ENCODE data around the gene SC5D.

Gene SC5D

DNA sequence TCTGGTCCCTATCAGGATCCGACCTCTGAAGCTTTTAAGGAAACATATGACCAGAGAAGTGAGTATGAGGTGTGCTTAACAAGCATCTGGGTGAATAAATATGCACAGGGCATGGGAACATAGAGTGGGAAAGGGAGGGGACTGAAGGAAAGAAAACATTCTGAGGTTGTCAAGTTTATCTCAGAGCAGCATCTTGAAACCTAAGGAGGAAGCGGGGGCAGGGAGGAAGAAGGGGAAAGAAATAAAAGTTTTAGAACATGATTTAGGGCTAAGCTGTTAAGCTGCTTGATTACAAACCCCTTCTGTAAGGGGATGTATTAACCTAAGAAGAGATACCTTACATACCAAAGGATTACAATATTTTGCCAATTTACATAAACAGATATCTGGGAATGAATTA is 24.0 kb upstream of the SC5D start:
- in situ Hi-C loops (cut with MboI; ENCODE audit: low sequenced_read_pairs), result loop anchor here (25.0 kb wide), 1 partner anchor 106 kb away; no protein-coding TSS in a partner anchor
- Histone ChIP-seq H3K9me3 (no peaks in the 10 kb centered on the region), H3K27me3 (ENCODE audit: low read depth) (peaks cover 21% of the 10 kb centered on the region), H3K4me3 (no peak overlapping the region), H3K36me3 (replicated peaks) (no peaks in the 10 kb centered on the region), H3K4me1 (peaks cover 3% of the 10 kb centered on the region)
- no peak for DNase-seq (ENCODE audit: low spot score in 2 of 2)

DNA sequence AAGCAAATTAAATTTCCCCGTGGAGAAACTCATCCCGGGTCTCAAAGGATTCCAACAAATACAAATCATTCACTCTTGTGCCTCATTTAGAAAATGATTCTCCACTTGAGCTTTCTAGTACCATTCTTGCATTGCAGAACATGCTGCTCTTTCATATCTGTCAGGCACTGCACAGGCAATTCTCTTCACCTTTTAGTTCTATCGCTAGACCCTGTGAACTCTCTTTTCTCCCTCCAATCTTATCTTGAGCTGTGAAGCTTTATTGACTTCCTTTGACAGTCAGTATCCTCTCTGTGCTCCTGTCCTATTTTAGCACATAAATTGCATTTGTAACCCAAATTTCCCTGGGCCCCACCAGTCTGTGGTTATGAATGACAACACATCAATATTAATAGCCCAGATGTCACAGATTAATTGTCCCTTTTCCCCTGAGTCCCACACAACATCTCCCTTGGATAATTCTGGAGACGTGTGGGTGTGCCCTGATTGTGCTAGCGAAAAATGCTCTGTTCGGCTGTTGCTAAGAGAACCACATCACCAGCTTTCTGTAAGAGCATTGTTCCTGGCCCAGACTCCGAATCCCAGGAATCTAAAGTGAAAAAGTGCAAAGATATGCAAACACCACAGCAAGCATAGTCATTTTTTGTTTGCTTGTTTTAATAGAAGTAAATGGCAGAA is 22.4 kb upstream of the SC5D start:
- Histone ChIP-seq H3K4me1 (peaks cover 3% of the 10 kb centered on the region), H3K36me3 (replicated peaks) (no peaks in the 10 kb centered on the region), H3K9me3 (no peaks in the 10 kb centered on the region), H3K27me3 (ENCODE audit: low read depth) (peaks cover 21% of the 10 kb centered on the region), H3K4me3 (no peak overlapping the region)
- in situ Hi-C loops (cut with MboI; ENCODE audit: low sequenced_read_pairs), result loop anchor here (25.0 kb wide), 1 partner anchor 108 kb away; no protein-coding TSS in a partner anchor
- DNase-seq (ENCODE audit: low spot score in 2 of 2), result no peak

DNA sequence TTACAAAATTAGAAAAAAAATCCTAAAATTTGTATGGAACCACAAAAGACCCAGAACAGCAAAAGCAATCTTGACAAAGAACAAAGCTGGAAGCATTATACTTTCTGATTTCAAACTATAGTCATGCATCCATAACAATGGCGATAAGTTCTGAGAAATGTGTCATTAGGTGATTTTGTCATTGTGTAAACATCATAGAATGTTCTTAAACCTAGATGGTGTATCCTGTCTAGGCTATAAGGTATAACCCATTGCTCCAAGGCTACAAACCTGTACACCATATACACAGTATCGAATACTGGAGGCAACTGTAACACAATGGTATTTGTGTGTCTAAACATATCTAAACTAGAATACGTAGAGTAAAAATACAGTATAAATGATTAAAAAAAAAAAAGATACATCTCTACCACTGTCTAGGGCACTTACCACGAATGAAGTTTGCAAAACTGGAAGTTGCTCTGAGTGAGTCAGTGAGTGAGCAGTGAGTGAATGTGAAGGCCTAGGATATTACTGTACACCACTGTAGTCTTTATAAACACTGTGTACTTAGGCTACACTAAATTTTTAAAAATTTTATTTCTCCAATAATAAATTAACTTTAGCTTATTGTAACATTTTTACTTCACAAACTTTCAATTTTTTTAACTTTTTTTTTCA is 18.1 kb upstream of the SC5D start:
- H3K9me3 ChIP-seq, result no peaks in the 10 kb centered on the region
- no peaks in the 10 kb centered on the region for H3K36me3 ChIP-seq (replicated peaks)
- in situ Hi-C loops (cut with MboI; ENCODE audit: low sequenced_read_pairs), result loop anchor here (25.0 kb wide), 1 partner anchor 112 kb away; no protein-coding TSS in a partner anchor
- H3K4me1 ChIP-seq, result peaks cover 3% of the 10 kb centered on the region
- no peak overlapping the region for H3K4me3 ChIP-seq
- no peak for DNase-seq (ENCODE audit: low spot score in 2 of 2)
- H3K27me3 ChIP-seq (ENCODE audit: low read depth), result 0 out of 2 replicates have a peak, but pooled peaks cover 3% of the 10 kb centered on the region

DNA sequence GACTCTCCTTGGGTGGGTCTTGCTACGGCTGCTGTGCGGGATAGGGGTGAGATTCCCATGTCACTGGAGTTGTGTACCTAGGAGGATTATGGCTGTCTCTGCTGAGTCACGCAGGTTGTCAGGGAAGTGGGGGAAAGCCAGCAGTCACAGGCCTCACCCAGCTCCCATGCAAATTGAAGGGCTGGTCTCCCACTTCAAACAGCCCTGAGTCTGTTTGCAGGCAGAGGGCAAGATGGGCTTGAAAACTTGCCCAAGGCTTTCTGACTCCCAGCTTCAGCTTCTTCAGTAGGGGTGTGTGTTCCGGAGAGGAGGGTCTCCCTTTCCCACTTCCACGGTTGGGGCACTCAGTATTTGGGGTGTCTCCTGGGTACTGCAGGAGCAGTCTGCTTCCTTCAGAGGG is 10.9 kb upstream of the SC5D start:
- Histone ChIP-seq H3K4me3 (no peak overlapping the region), H3K27me3 (ENCODE audit: low read depth) (peaks cover 11% of the 10 kb centered on the region), H3K36me3 (replicated peaks) (no peaks in the 10 kb centered on the region), H3K9me3 (no peaks in the 10 kb centered on the region), H3K4me1 (no peaks in the 10 kb centered on the region)
- DNase-seq (ENCODE audit: low spot score in 2 of 2), result no peak
- in situ Hi-C loops (cut with MboI; ENCODE audit: low sequenced_read_pairs), result no loop called here

DNA sequence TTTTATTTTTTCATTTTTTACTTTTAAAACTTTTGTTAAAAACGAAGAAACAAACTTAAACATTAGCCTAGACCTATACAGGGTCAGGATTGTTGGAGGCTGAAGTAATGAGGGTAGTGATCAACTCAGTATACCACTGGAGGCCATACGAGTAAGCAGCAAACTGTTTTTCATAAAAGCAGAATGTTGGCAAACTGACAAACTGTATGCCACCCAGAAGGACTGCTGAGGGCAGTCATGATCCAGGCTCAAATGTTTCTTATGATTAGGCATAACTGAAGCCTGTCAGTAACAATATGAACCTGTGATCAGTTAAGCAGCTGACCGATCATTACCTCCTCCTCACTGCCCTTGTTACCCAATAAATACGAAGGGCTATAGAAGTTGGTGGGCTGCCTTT is 10.2 kb upstream of the SC5D start:
- in situ Hi-C loops (cut with MboI; ENCODE audit: low sequenced_read_pairs), result no loop called here
- no peak overlapping the region for H3K4me3 ChIP-seq
- no peaks in the 10 kb centered on the region for H3K4me1 ChIP-seq
- no peaks in the 10 kb centered on the region for H3K9me3 ChIP-seq
- no peak for DNase-seq (ENCODE audit: low spot score in 2 of 2)
- H3K36me3 ChIP-seq (replicated peaks), result no peaks in the 10 kb centered on the region
- peaks cover 11% of the 10 kb centered on the region for H3K27me3 ChIP-seq (ENCODE audit: low read depth)

DNA sequence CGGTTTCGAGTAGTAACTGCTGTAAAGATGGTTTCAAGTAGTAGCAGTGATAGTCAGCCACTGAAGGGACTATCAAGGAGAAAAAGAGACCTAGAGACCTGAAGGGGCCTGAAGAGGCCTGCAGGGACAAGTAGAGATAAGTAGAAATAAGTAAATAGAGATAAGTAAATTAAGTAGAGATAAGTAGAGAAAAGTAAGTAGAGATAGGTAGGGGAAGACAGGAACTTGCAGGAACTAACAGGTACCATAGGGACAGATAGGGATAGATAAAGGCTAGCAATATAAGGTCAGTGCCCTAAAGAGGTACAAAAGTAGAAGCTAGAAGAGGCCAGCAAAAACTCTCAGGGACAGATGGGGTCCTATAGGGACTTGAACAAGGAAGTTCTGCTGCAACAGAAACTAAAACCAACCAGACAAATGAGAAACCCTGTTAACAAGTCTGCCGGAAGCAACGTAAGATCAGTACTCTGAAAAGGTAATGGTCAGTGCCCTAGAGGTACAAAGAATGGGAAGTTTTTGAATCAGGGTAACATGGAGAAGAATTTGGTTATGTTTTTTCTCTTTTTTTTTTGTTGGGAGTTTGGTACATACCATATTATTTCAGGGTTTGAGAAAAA is 9.6 kb upstream of the SC5D start:
- Histone ChIP-seq H3K4me3 (no peak overlapping the region), H3K9me3 (no peaks in the 10 kb centered on the region), H3K27me3 (ENCODE audit: low read depth) (peaks cover 11% of the 10 kb centered on the region), H3K36me3 (replicated peaks) (no peaks in the 10 kb centered on the region), H3K4me1 (no peaks in the 10 kb centered on the region)
- DNase-seq (ENCODE audit: low spot score in 2 of 2), result no peak
- in situ Hi-C loops (cut with MboI; ENCODE audit: low sequenced_read_pairs), result no loop called here

DNA sequence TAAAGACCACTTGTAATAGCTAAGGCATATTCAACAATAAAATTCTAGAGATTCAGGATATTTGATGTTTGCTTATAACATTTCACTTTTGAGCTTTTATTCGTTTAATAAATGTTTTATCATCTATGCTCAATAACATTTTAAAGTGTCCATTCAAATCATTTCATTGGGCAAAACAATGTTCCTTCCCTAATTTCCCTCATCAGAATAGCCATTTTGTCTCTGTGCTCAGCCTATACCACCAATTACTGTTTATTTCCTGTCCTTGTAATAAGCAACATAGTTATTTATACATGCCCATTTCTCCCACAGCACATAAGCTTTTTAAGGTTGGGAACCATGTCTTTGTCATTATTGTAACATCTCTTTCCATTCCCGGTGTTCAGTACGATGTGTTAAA is 1.3 kb upstream of the SC5D start:
- Histone ChIP-seq H3K27me3 (ENCODE audit: low read depth) (no peaks in the 10 kb centered on the region), H3K4me3 (no peak overlapping the region), H3K9me3 (no peaks in the 10 kb centered on the region), H3K4me1 (peaks cover 3% of the 10 kb centered on the region; the same call in 1 of the 2 replicates), H3K36me3 (replicated peaks) (no peaks in the 10 kb centered on the region)
- in situ Hi-C loops (cut with MboI; ENCODE audit: low sequenced_read_pairs), result no loop called here
- no peak for DNase-seq (ENCODE audit: low spot score in 2 of 2)

DNA sequence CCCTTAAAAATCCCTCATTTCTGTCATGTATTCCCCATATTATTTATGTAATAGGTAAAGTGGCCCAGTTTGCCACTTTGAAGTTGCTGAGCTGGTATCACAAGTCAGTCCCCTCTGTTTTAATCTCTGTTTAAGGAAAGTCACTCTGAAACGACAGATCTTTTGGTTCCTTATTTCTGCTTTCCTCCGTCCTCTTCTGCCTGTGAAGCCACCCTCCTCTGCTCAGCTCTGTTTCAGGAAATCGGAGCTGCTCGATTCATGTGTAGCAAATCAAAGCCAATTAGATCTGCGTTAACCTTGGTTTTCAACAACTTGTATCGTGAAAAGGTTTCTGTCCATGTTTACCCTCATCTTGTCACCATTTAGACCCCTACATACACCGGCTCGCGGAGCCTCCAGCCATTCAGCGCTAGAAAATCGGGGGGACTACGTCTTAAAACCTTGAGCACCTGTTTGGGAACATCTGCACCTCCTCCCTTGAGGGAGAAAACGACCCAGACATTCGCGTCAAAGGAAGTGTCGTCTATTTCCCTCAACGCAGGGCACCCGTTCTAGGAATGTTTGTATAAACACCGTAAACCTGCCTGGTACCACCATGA is 576 bp upstream of the SC5D start:
- in situ Hi-C loops (cut with MboI; ENCODE audit: low sequenced_read_pairs), result no loop called here
- H3K4me3 ChIP-seq, result peak overlapping the region; percentile 76
- no peaks in the 10 kb centered on the region for H3K27me3 ChIP-seq (ENCODE audit: low read depth)
- no peaks in the 10 kb centered on the region for H3K9me3 ChIP-seq
- no peak for DNase-seq (ENCODE audit: low spot score in 2 of 2)
- H3K4me1 ChIP-seq, result peaks cover 3% of the 10 kb centered on the region; the same call in 1 of the 2 replicates
- no peaks in the 10 kb centered on the region for H3K36me3 ChIP-seq (replicated peaks)

DNA sequence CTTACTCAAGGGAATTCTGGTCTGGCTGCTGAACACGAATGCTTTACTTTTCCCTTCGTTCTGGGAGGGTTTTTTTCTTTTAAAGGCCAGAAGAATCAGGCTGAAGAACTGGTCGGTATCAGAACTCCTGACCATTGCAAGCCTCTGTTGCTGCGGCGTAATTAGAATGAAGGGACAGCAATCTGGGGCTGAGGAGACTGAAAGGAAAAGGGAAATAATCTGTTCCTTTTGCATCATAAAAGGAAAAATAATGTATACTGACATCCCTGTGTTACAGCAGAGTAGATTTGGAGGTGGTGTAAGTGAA is 670 bp downstream of the SC5D start:
- no peaks in the 10 kb centered on the region for H3K36me3 ChIP-seq (replicated peaks)
- H3K4me1 ChIP-seq, result peaks cover 3% of the 10 kb centered on the region; the same call in 1 of the 2 replicates
- peak overlapping the region; percentile 76 for H3K4me3 ChIP-seq
- no peaks in the 10 kb centered on the region for H3K9me3 ChIP-seq
- DNase-seq (ENCODE audit: low spot score in 2 of 2), result peak in 1 of 2 experiments; percentile 25
- in situ Hi-C loops (cut with MboI; ENCODE audit: low sequenced_read_pairs), result no loop called here
- no peaks in the 10 kb centered on the region for H3K27me3 ChIP-seq (ENCODE audit: low read depth)

DNA sequence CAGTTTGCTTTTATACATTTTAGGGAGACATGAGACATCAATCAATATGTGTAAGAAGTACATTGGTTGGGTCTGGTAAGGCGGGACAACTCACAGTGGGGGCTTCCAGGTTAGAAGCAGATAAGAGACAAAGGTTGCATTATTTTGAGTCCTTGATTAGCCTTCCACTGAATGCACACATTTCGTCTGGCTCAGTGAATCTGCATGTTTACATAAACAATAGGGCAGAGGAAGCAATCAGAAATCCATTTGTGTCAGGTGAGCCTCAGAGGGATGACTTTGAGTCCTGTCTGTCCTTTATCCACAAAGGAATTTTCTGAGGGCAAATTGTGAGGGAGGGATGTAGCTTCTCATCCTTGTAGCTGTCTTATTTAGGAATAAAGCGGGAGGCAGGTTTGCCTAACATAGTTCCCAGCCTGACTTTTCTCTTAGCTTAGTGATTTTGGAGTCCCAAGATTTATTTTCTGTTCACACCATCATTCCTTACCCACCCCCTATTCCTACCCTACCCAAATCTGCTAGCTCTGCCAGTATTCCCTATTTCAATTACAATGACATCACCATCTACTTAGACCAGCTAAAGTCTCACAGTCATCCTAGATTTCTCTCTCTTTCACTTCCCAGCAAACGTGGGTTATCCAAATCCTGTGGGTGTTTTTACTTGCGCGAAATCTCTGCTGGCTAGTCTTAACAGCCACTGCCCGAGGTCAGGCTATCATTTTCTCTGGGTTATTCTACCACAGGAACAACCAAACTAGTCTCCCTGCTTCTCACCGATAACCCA is 2.9 kb downstream of the SC5D start:
- Histone ChIP-seq H3K4me1 (peaks cover 9% of the 10 kb centered on the region), H3K9me3 (no peaks in the 10 kb centered on the region), H3K36me3 (replicated peaks) (no peaks in the 10 kb centered on the region), H3K4me3 (no peak overlapping the region), H3K27me3 (ENCODE audit: low read depth) (no peaks in the 10 kb centered on the region)
- in situ Hi-C loops (cut with MboI; ENCODE audit: low sequenced_read_pairs), result no loop called here
- no peak for DNase-seq (ENCODE audit: low spot score in 2 of 2)

DNA sequence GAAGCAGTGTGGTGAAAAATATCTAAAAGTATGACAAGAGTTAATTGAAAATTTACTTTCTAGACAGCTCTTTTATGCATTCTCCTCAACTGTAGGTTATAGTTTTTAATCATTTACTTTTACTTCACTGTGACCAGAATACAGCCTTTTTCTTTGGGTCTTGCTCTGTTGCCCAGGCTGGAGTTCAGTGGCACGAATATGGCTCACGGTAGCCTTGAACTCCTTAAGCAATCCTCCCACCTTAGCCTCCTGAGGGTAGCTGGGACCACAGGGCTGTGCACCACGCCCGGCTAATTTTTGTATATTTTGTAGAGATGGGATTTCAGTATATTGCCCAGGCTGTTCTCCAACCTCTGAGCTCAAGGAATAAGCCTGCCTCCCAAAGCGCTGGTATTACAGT is 5.3 kb downstream of the SC5D start:
- H3K27me3 ChIP-seq (ENCODE audit: low read depth), result no peaks in the 10 kb centered on the region
- no peak overlapping the region for H3K4me3 ChIP-seq
- H3K4me1 ChIP-seq, result peaks cover 9% of the 10 kb centered on the region
- no peaks in the 10 kb centered on the region for H3K36me3 ChIP-seq (replicated peaks)
- no peak for DNase-seq (ENCODE audit: low spot score in 2 of 2)
- no peaks in the 10 kb centered on the region for H3K9me3 ChIP-seq
- in situ Hi-C loops (cut with MboI; ENCODE audit: low sequenced_read_pairs), result no loop called here

DNA sequence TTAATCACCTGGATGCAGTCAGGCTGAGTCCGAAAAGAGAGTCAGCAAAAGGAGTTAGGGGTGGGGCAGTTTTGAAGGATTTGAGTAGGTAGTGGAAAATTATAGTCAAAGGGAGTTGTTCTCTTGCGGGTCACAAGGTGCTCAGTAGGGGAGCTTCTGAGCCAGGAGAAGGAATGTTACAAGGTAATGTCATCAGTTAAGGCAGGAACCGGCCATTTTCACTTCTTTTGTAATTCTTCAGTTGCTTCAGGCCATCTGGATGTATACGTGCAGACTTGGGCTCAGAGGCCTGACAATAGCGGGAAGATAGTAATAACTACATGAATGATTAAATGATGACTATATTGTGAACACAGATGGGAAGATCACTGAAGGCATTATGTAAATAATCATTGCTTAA is 6.2 kb downstream of the SC5D start:
- H3K27me3 ChIP-seq (ENCODE audit: low read depth), result no peaks in the 10 kb centered on the region
- H3K4me1 ChIP-seq, result peaks cover 9% of the 10 kb centered on the region
- DNase-seq (ENCODE audit: low spot score in 2 of 2), result no peak
- H3K36me3 ChIP-seq (replicated peaks), result no peaks in the 10 kb centered on the region; the same call in 1 of the 2 replicates
- no peak overlapping the region for H3K4me3 ChIP-seq
- in situ Hi-C loops (cut with MboI; ENCODE audit: low sequenced_read_pairs), result no loop called here
- H3K9me3 ChIP-seq, result no peaks in the 10 kb centered on the region

DNA sequence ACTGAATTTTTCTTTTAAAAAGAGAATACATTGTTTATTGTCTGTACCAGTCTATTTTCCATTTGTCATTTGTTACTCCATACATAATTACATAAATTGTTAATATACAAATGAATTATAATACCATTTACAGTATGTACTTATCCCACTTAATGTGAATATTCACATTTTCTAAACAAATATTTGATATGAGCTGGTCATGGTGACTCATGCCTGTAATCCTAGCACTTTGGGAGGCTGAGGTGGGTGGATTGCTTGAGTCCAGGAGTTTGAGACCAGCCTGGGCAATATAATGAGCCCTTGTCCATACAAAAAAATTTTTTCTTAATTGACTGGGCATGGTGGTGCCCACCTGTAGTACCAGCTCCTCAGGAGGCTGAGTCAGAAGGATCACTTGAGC is 6.8 kb downstream of the SC5D start:
- peaks cover 3% of the 10 kb centered on the region for H3K36me3 ChIP-seq (replicated peaks)
- H3K4me3 ChIP-seq, result no peak overlapping the region
- peaks cover 6% of the 10 kb centered on the region for H3K4me1 ChIP-seq

More for the DNA sequence above, 6.8 kb downstream of the SC5D start:
- no peak for DNase-seq (ENCODE audit: low spot score in 2 of 2)
- H3K9me3 ChIP-seq, result no peaks in the 10 kb centered on the region
- in situ Hi-C loops (cut with MboI; ENCODE audit: low sequenced_read_pairs), result no loop called here
- no peaks in the 10 kb centered on the region for H3K27me3 ChIP-seq (ENCODE audit: low read depth)

All from HAP-1 (cell line).